Measurements from ENCODE around the gene POLR3GL. TPM values are rescaled to one million over a fixed set of nuclear protein-coding genes. Genes with fewer than 3 reads are reported as not detected.
A peak's percentile ranks its signal among the peaks of the same experiment; 100 is the strongest.

Gene POLR3GL
- total RNA-seq, 1 experiment from 2014 or later, result 2.9 TPM

GRCh38 chr1:145997016-145997717, 32.7 kb downstream of the POLR3GL start:
- H3K9me3 Mint-ChIP-seq (ENCODE audit: unreplicated experiment), result no peaks in the 10 kb centered on the region
- CTCF ChIA-PET, result interaction anchor here (1.7 kb wide), 1 partner anchor 18 kb away, joined by 4 read pairs; no protein-coding TSS in a partner anchor
- TF ChIP-seq CTCF (IDR thresholded peaks at IDR 0.05; ENCODE audit: insufficient read depth in 1 of 2, low read depth in 1 of 2, low read length in 1 of 2, severe bottlenecking in 1 of 2, unreplicated experiment in 1 of 2), result no peak
- peaks cover 40% of the 10 kb centered on the region for H3K36me3 Mint-ChIP-seq (ENCODE audit: insufficient read depth, unreplicated experiment)
- Histone ChIP-seq H3K27me3 (replicated peaks; ENCODE audit: control insufficient read depth, insufficient read depth, low read length) (no peaks in the 10 kb centered on the region), H3K4me1 (peaks cover 13% of the 10 kb centered on the region; the same call in 1 of the 2 replicates), H3K9me3 (no peaks in the 10 kb centered on the region), H3K36me3 (ENCODE audit: control insufficient read depth, insufficient read depth, low read length) (peaks cover 16% of the 10 kb centered on the region; the same call in 1 of the 2 replicates), H3K4me3 (ENCODE audit: low read depth, low read length) (peak overlapping the region; percentile 91)
- BruUV-seq (replicated peaks), result TSS peak; percentile 92
- peaks cover 15% of the 10 kb centered on the region for H3K4me1 Mint-ChIP-seq (ENCODE audit: low read depth, unreplicated experiment)
- peak overlapping the region; percentile 93 for H3K27ac Mint-ChIP-seq (ENCODE audit: unreplicated experiment)
- intact Hi-C loops (cut with micrococcal nuclease; ENCODE audit: unreplicated experiment), result no loop called here
- no peak for DNase-seq
- peak overlapping the region; percentile 84 for H3K4me3 Mint-ChIP-seq (ENCODE audit: unreplicated experiment)
- H3K27me3 Mint-ChIP-seq (ENCODE audit: insufficient read depth, unreplicated experiment), result no peaks in the 10 kb centered on the region
- POLR2A ChIA-PET, result interaction anchor here (0.6 to 1.0 kb wide), 2 partner anchors 17 to 24 kb away, joined by 3 to 4 read pairs; partner anchors contain the start of gene HJV

GRCh38 chr1:145997718-145998023, 33.2 kb downstream of the POLR3GL start:
- Mint-ChIP-seq H3K4me1 (ENCODE audit: low read depth, unreplicated experiment) (peaks cover 15% of the 10 kb centered on the region), H3K27me3 (ENCODE audit: insufficient read depth, unreplicated experiment) (no peaks in the 10 kb centered on the region), H3K27ac (ENCODE audit: unreplicated experiment) (peak overlapping the region; percentile 93), H3K9me3 (ENCODE audit: unreplicated experiment) (no peaks in the 10 kb centered on the region), H3K36me3 (ENCODE audit: insufficient read depth, unreplicated experiment) (peaks cover 35% of the 10 kb centered on the region), H3K4me3 (ENCODE audit: unreplicated experiment) (peak overlapping the region; percentile 84)
- intact Hi-C loops (cut with micrococcal nuclease; ENCODE audit: unreplicated experiment), result no loop called here
- ChIA-PET POLR2A (no interaction called here), CTCF (interaction anchor here (1.0 kb wide), 1 partner anchor 18 kb away, joined by 7 read pairs; no protein-coding TSS in a partner anchor)
- Histone ChIP-seq H3K9me3 (no peaks in the 10 kb centered on the region), H3K4me1 (peaks cover 13% of the 10 kb centered on the region; the same call in 1 of the 2 replicates), H3K36me3 (ENCODE audit: control insufficient read depth, insufficient read depth, low read length) (peaks cover 13% of the 10 kb centered on the region; the same call in 1 of the 2 replicates), H3K27me3 (replicated peaks; ENCODE audit: control insufficient read depth, insufficient read depth, low read length) (no peaks in the 10 kb centered on the region), H3K4me3 (ENCODE audit: low read depth, low read length) (no peak overlapping the region; the same call in 1 of the 2 replicates)
- TF ChIP-seq CTCF (IDR thresholded peaks at IDR 0.05; ENCODE audit: insufficient read depth in 1 of 2, low read depth in 1 of 2, low read length in 1 of 2, severe bottlenecking in 1 of 2, unreplicated experiment in 1 of 2), result no peak
- DNase-seq, result no peak
- no TSS peak for BruUV-seq (replicated peaks)

GRCh38 chr1:145999321-146000024, 35.0 kb downstream of the POLR3GL start:
- Mint-ChIP-seq H3K4me1 (ENCODE audit: low read depth, unreplicated experiment) (peaks cover 15% of the 10 kb centered on the region), H3K36me3 (ENCODE audit: insufficient read depth, unreplicated experiment) (peaks cover 17% of the 10 kb centered on the region), H3K27me3 (ENCODE audit: insufficient read depth, unreplicated experiment) (no peaks in the 10 kb centered on the region), H3K9me3 (ENCODE audit: unreplicated experiment) (no peaks in the 10 kb centered on the region), H3K4me3 (ENCODE audit: unreplicated experiment) (no peak overlapping the region), H3K27ac (ENCODE audit: unreplicated experiment) (no peak overlapping the region)
- no TSS peak for BruUV-seq (replicated peaks)
- intact Hi-C loops (cut with micrococcal nuclease; ENCODE audit: unreplicated experiment), result no loop called here
- Histone ChIP-seq H3K4me3 (ENCODE audit: low read depth, low read length) (no peak overlapping the region), H3K27me3 (replicated peaks; ENCODE audit: control insufficient read depth, insufficient read depth, low read length) (no peaks in the 10 kb centered on the region), H3K9me3 (no peaks in the 10 kb centered on the region), H3K4me1 (peaks cover 12% of the 10 kb centered on the region; the same call in 1 of the 2 replicates), H3K36me3 (ENCODE audit: control insufficient read depth, insufficient read depth, low read length) (peaks cover 2% of the 10 kb centered on the region; the same call in 1 of the 2 replicates)
- POLR2A ChIA-PET, result no interaction called here
- no peak for DNase-seq
- no peak for TF ChIP-seq CTCF (IDR thresholded peaks at IDR 0.05; ENCODE audit: insufficient read depth in 1 of 2, low read depth in 1 of 2, low read length in 1 of 2, severe bottlenecking in 1 of 2, unreplicated experiment in 1 of 2)
- CTCF ChIA-PET, result no interaction called here
